PC-3 (cell line): ENCODE results near the gene TRUB2. TPM values are rescaled to one million over a fixed set of nuclear protein-coding genes. Genes with fewer than 3 reads are reported as not detected.
A peak's percentile ranks its signal among the peaks of the same experiment; 100 is the strongest.

Experiments used
- ATAC-seq: fragments of 200-7000 bp; cut with Tn5 transposase; 2 replicates; pipeline ENCODE4 v1.9.1; 2020; ENCODE audit warnings: mild to moderate bottlenecking, moderate library complexity
- BruUV-seq: library from RNA; stranded (reverse); fragments of 400-500 nt; replicated peaks from 2 replicates; lab custom pipeline; 2021; lab: Mats Ljungman, UMichigan
- CTCF ChIA-PET: fragments of 300-600 bp; sonication (Branson Sonifier 250); formaldehyde crosslinking; loops from one replicate; lab custom pipeline; 2022; ENCODE audit warnings: antibody characterized with exemption; lab: Charles Lee
- POLR2A ChIA-PET: fragments of 300-600 bp; sonication (Branson Sonifier 250); formaldehyde crosslinking; loops from one replicate; lab custom pipeline; 2022; ENCODE audit warnings: antibody characterized with exemption; ENCODE audit not compliant: unreplicated experiment; lab: Charles Lee
- DNase-seq: peaks from one replicate; pipeline ENCODE4 v3.0.0-alpha.2; 2015
- H2AFZ ChIP-seq: fragments of 300-600 bp; sonication (generic); 2 replicates; pipeline ENCODE4 v1.6.0; 2016; ENCODE audit warnings: antibody characterized with exemption, low read length
- H3F3A ChIP-seq: fragments of 300-600 bp; sonication (generic); one replicate; pipeline ENCODE4 v1.6.0; 2017; ENCODE audit warnings: antibody characterized with exemption, low read length, control low read depth, mild to moderate bottlenecking; ENCODE audit not compliant: unreplicated experiment
- H3K27ac ChIP-seq: fragments of 300-600 bp; sonication (generic); 2 replicates; pipeline ENCODE4 v1.5.1; 2016; ENCODE audit warnings: mild to moderate bottlenecking, low read length
- H3K27me3 ChIP-seq: fragments of 300-600 bp; sonication (generic); 2 replicates; pipeline ENCODE4 v1.6.1; 2016; ENCODE audit warnings: low read length, mixed read lengths
- H3K36me3 ChIP-seq: fragments of 300-600 bp; sonication (generic); 2 replicates; pipeline ENCODE4 v1.6.1; 2016; ENCODE audit warnings: low read depth, mixed run types, low read length, mixed read lengths
- H3K4me1 ChIP-seq: fragments of 300-600 bp; sonication (generic); 2 replicates; pipeline ENCODE4 v1.5.1; 2016; ENCODE audit warnings: low read length; ENCODE audit not compliant: insufficient read depth
- H3K4me2 ChIP-seq: fragments of 300-600 bp; sonication (generic); 2 replicates; pipeline ENCODE4 v1.6.0; 2016; ENCODE audit warnings: low read length
- H3K4me3 ChIP-seq: fragments of 300-600 bp; sonication (generic); 2 replicates; pipeline ENCODE4 v1.5.1; 2016; ENCODE audit warnings: mild to moderate bottlenecking, low read length, mixed read lengths
- H3K79me2 ChIP-seq: fragments of 300-600 bp; sonication (generic); 2 replicates; pipeline ENCODE4 v1.6.1; 2017; ENCODE audit warnings: low read length, mixed read lengths
- H3K9ac ChIP-seq: fragments of 300-600 bp; sonication (generic); 2 replicates; pipeline ENCODE4 v1.6.0; 2016; ENCODE audit warnings: mild to moderate bottlenecking, low read length
- H3K9me2 ChIP-seq: fragments of 300-600 bp; sonication (generic); replicated peaks from 2 replicates; pipeline ENCODE4 v1.6.1; 2016; ENCODE audit warnings: mixed run types, low read length, mixed read lengths
- H3K9me3 ChIP-seq: fragments of 300-600 bp; sonication (generic); 2 replicates; pipeline ENCODE4 v1.6.1; 2016; ENCODE audit warnings: low read length, mixed read lengths
- H4K20me1 ChIP-seq: fragments of 300-600 bp; sonication (generic); 2 replicates; pipeline ENCODE4 v1.6.1; 2016; ENCODE audit warnings: low read length, mixed read lengths
- CTCF ChIP-seq: fragments of 300-600 bp; sonication (generic); conservative IDR thresholded peaks from 2 replicates; pipeline ENCODE4 v1.5.1; 2017; ENCODE audit warnings: antibody characterized with exemption, low read depth, mild to moderate bottlenecking, low read length
- EZH2 ChIP-seq: fragments of 300-600 bp; sonication (generic); IDR thresholded peaks from one replicate; pipeline ENCODE4 v1.6.1; 2017; ENCODE audit warnings: antibody characterized with exemption, mild to moderate bottlenecking, low read length; ENCODE audit not compliant: unreplicated experiment
- EZH2phosphoT487 ChIP-seq: fragments of 300-600 bp; sonication (generic); IDR thresholded peaks from 2 replicates; pipeline ENCODE4 v1.6.1; 2018; ENCODE audit warnings: mild to moderate bottlenecking, antibody characterized with exemption, low read length, borderline replicate concordance
- intact Hi-C: fragments of 100-400 bp; cut with micrococcal nuclease; formaldehyde crosslinking; loops from 2 replicates; pipeline ENCODE4 v1.9.0; 2023
- total RNA-seq: library from RNA; depleted of rRNA; stranded (reverse); fragments of >200 nt; gene quantifications from 2 replicates; pipeline ENCODE4 v1.2.3, GENCODE V29; 2014

The TRUB2 gene
- total RNA-seq, 1 experiment from 2014 or later: 24.9 TPM

GRCh38 chr9:128271512-128271911 lies 50.7 kb downstream of the TRUB2 start:
- peak overlapping the region; percentile 62 for H3K4me2 ChIP-seq
- H3K36me3 ChIP-seq: no peaks in the 10 kb centered on the region; the same call in 1 of the 2 replicates
- peaks cover 6% of the 10 kb centered on the region for H3F3A ChIP-seq
- POLR2A ChIA-PET: no interaction called here
- no peaks in the 10 kb centered on the region for H3K9me2 ChIP-seq
- H3K79me2 ChIP-seq: peaks cover 29% of the 10 kb centered on the region
- no peaks in the 10 kb centered on the region for H3K27me3 ChIP-seq
- TF ChIP-seq EZH2phosphoT487 (no peak), CTCF (no peak), EZH2 (no peak)
- H3K27ac ChIP-seq: peak overlapping the region; percentile 51
- no peak overlapping the region for H3K9ac ChIP-seq
- no peaks in the 10 kb centered on the region for H4K20me1 ChIP-seq
- H3K4me1 ChIP-seq: peaks cover 24% of the 10 kb centered on the region
- ATAC-seq (no peak), DNase-seq (peak; percentile 31)
- intact Hi-C loops: no loop called here
- H3K4me3 ChIP-seq: no peak overlapping the region
- BruUV-seq: no TSS peak
- CTCF ChIA-PET: interaction anchor here (0.6 kb wide), 1 partner anchor 149 kb away, joined by 4 read pairs; the partner anchor contains the start of gene CERCAM
- no peak overlapping the region for H2AFZ ChIP-seq
- H3K9me3 ChIP-seq: no peaks in the 10 kb centered on the region

- Histone ChIP-seq H3K4me1 (peaks cover 24% of the 10 kb centered on the region), H3F3A (peaks cover 6% of the 10 kb centered on the region), H3K27ac (peak overlapping the region; percentile 51), H3K27me3 (no peaks in the 10 kb centered on the region), H4K20me1 (no peaks in the 10 kb centered on the region), H3K36me3 (no peaks in the 10 kb centered on the region; the same call in 1 of the 2 replicates), H3K9me3 (no peaks in the 10 kb centered on the region), H3K4me2 (peak overlapping the region; percentile 62), H3K9ac (no peak overlapping the region), H3K79me2 (peaks cover 25% of the 10 kb centered on the region), H3K9me2 (no peaks in the 10 kb centered on the region), H3K4me3 (no peak overlapping the region), H2AFZ (no peak overlapping the region)
- ATAC-seq (peak; percentile 58), DNase-seq (peak; percentile 88)
- intact Hi-C loops: no loop called here
- BruUV-seq: no TSS peak
- ChIA-PET CTCF (no interaction called here), POLR2A (no interaction called here)
- TF ChIP-seq CTCF (no peak), EZH2 (no peak), EZH2phosphoT487 (no peak)
Observed at GRCh38 chr9:128271112-128271511, 51.1 kb downstream of the TRUB2 start.

DNA sequence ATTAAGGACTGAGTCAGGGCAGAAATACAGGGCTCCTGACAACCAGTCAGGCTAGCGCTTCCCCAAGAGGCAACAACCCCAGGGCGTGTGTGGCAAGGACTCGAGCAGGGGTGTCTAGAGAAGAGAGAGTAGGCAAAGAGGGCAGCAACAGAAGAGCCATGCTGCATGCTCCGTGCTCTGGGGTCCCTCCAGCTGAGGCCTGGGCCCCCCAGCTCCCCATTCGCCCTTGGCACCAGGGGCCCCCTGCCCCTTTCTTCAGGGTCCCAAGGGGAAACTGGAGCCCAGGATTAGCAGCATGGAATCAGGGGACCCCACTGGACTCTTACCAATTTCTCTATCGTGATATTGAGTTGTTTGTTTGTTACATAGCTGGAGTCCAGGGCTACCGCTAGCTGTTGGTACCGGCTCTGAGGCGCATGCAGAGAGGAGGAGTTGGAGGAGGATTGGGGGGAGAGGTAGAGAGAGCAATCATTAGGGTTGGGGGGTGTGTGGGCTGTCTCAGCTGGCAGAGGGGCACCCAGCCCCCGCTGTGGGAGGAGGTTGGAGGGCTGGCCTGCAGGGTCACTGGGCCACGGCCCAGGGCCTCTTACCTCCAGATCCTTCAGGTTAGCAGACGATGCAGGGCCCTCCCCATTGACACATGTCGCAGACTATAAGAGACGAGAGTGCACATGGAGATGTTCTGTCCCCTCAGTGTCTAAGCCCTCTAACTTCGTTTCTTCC lies 55.2 kb downstream of the TRUB2 start:
- Histone ChIP-seq H3K4me3 (no peak overlapping the region), H3F3A (peaks cover 6% of the 10 kb centered on the region), H3K9ac (no peak overlapping the region), H3K9me2 (no peaks in the 10 kb centered on the region), H2AFZ (no peak overlapping the region), H3K9me3 (no peaks in the 10 kb centered on the region), H3K27me3 (no peaks in the 10 kb centered on the region), H4K20me1 (no peaks in the 10 kb centered on the region), H3K27ac (no peak overlapping the region), H3K79me2 (no peaks in the 10 kb centered on the region), H3K4me2 (no peak overlapping the region), H3K36me3 (no peaks in the 10 kb centered on the region; the same call in 1 of the 2 replicates), H3K4me1 (peaks cover 16% of the 10 kb centered on the region)
- TF ChIP-seq CTCF: no peak
- no peak for TF ChIP-seq EZH2phosphoT487
- TF ChIP-seq EZH2: no peak
- ATAC-seq (no peak), DNase-seq (no peak)
- ChIA-PET POLR2A (no interaction called here), CTCF (no interaction called here)
- intact Hi-C loops: no loop called here
- no TSS peak for BruUV-seq
